ENCODE measurements around the gene HMX3.
A peak's percentile ranks its signal among the peaks of the same experiment; 100 is the strongest.

GRCh38 chr10:123132576-123133477, 2.9 kb upstream of the HMX3 start:
- TF ChIP-seq ZNF546 (CRISPR knock-in tag; conservative IDR thresholded peaks at IDR 0.05) (no peak), IKZF5 (CRISPR knock-in tag; IDR thresholded peaks at IDR 0.05) (0 out of 2 replicates have a peak, but pooled peaks have one; percentile 41), RBAK (CRISPR knock-in tag; IDR thresholded peaks at IDR 0.05) (no peak), ZBTB33 (CRISPR knock-in tag; IDR thresholded peaks at IDR 0.05) (no peak), ETV6 (CRISPR knock-in tag; conservative IDR thresholded peaks at IDR 0.05) (no peak), FOXM1 (CRISPR knock-in tag; IDR thresholded peaks at IDR 0.05) (no peak), ZBTB38 (CRISPR knock-in tag; IDR thresholded peaks at IDR 0.05) (no peak), REST (IDR thresholded peaks at IDR 0.05; ENCODE audit: borderline replicate concordance in 1 of 2, low read depth in 1 of 2, low read length in 2 of 2) (no peak), SMC3 (IDR thresholded peaks at IDR 0.05; ENCODE audit: low read length) (peak; percentile 49; the same call in 1 of the 2 replicates)
